ENCODE results near the gene SEMA3D.

- TF ChIP-seq PRPF4 (IDR thresholded peaks at IDR 0.05; ENCODE audit: low read depth, low read length, poor library complexity, severe bottlenecking) (no peak), SMC3 (IDR thresholded peaks at IDR 0.05; ENCODE audit: low read length) (no peak), MTA1 (CRISPR knock-in tag; IDR thresholded peaks at IDR 0.05; ENCODE audit: borderline replicate concordance) (no peak), CTCF (CRISPR knock-in tag; IDR thresholded peaks at IDR 0.05) (no peak), HNRNPH1 (optimal IDR thresholded peaks at IDR 0.05; ENCODE audit: low read depth, low read length) (no peak), ZFP36 (IDR thresholded peaks at IDR 0.05; ENCODE audit: borderline replicate concordance, low read depth, low read length, partially characterized antibody) (no peak), ZNF121 (CRISPR knock-in tag; IDR thresholded peaks at IDR 0.05) (no peak), MTA3 (CRISPR knock-in tag; IDR thresholded peaks at IDR 0.05) (no peak), GATAD2A (CRISPR knock-in tag; IDR thresholded peaks at IDR 0.05) (no peak), ZBED4 (CRISPR knock-in tag; IDR thresholded peaks at IDR 0.05; ENCODE audit: borderline replicate concordance) (no peak), TCF7 (IDR thresholded peaks at IDR 0.05; ENCODE audit: low read depth) (no peak), HOXA7 (CRISPR knock-in tag; IDR thresholded peaks at IDR 0.05) (no peak), HNF4G (IDR thresholded peaks at IDR 0.05; ENCODE audit: borderline replicate concordance, low read depth, low read length) (no peak), HNF4G (CRISPR knock-in tag; IDR thresholded peaks at IDR 0.05; ENCODE audit: borderline replicate concordance, low read depth) (no peak)
These were observed 205.5 kb downstream of the SEMA3D start for GRCh38 chr7:84981055-84981976.
